Mucosa of stomach (tissue), 1 donor: ENCODE measurements around the gene CELF2.

ENCODE experiments used
- H3K27me3 ChIP-seq: one replicate; pipeline ENCODE4 v1.7.0; 2013; ENCODE audit warnings: mild to moderate bottlenecking, low read length; ENCODE audit not compliant: control insufficient read depth, insufficient read depth
- H3K36me3 ChIP-seq: one replicate; pipeline ENCODE4 v1.7.0; 2013; ENCODE audit warnings: low read length; ENCODE audit not compliant: control insufficient read depth, insufficient read depth
- H3K4me1 ChIP-seq: one replicate; pipeline ENCODE4 v1.7.0; 2013; ENCODE audit warnings: mild to moderate bottlenecking, low read length; ENCODE audit not compliant: control insufficient read depth, insufficient read depth
- H3K4me3 ChIP-seq: one replicate; pipeline ENCODE4 v1.7.0; 2013; ENCODE audit warnings: low read length
- H3K9ac ChIP-seq: one replicate; pipeline ENCODE4 v1.7.0; 2013; ENCODE audit warnings: mild to moderate bottlenecking, low read length, moderate library complexity
- H3K9me3 ChIP-seq: one replicate; pipeline ENCODE4 v1.7.0; 2013; ENCODE audit warnings: mild to moderate bottlenecking, low read length, moderate library complexity; ENCODE audit not compliant: control insufficient read depth
- donor health status: Pancreatic carcinoma.

Gene CELF2

GRCh38 chr10:11167233-11167966 is 149.7 kb downstream of the CELF2 start:
- Histone ChIP-seq H3K9ac (no peak overlapping the region), H3K4me1 (no peaks in the 10 kb centered on the region), H3K9me3 (no peaks in the 10 kb centered on the region), H3K27me3 (peaks cover 23% of the 10 kb centered on the region), H3K36me3 (no peaks in the 10 kb centered on the region), H3K4me3 (no peak overlapping the region)

GRCh38 chr10:11168423-11169090 is 150.9 kb downstream of the CELF2 start:
- H3K36me3 ChIP-seq: no peaks in the 10 kb centered on the region
- peaks cover 22% of the 10 kb centered on the region for H3K27me3 ChIP-seq
- H3K9ac ChIP-seq: no peak overlapping the region
- no peak overlapping the region for H3K4me3 ChIP-seq
- H3K9me3 ChIP-seq: no peaks in the 10 kb centered on the region
- no peaks in the 10 kb centered on the region for H3K4me1 ChIP-seq

- H3K27me3 ChIP-seq: peaks cover 14% of the 10 kb centered on the region
- H3K36me3 ChIP-seq: no peaks in the 10 kb centered on the region
- no peak overlapping the region for H3K4me3 ChIP-seq
- H3K9me3 ChIP-seq: no peaks in the 10 kb centered on the region
- no peaks in the 10 kb centered on the region for H3K4me1 ChIP-seq
- H3K9ac ChIP-seq: no peak overlapping the region
Measured at GRCh38 chr10:11169976-11170375, 152.3 kb downstream of the CELF2 start.

- Histone ChIP-seq H3K36me3 (no peaks in the 10 kb centered on the region), H3K4me3 (no peak overlapping the region), H3K9me3 (no peaks in the 10 kb centered on the region), H3K27me3 (peaks cover 11% of the 10 kb centered on the region), H3K4me1 (no peaks in the 10 kb centered on the region), H3K9ac (no peak overlapping the region)
Measured at GRCh38 chr10:11170574-11170973, 152.9 kb downstream of the CELF2 start.

GRCh38 chr10:11170993-11171851 is 153.6 kb downstream of the CELF2 start:
- no peaks in the 10 kb centered on the region for H3K4me1 ChIP-seq
- H3K9me3 ChIP-seq: no peaks in the 10 kb centered on the region
- no peak overlapping the region for H3K4me3 ChIP-seq
- no peak overlapping the region for H3K9ac ChIP-seq
- peaks cover 6% of the 10 kb centered on the region for H3K27me3 ChIP-seq
- H3K36me3 ChIP-seq: no peaks in the 10 kb centered on the region

- Histone ChIP-seq H3K9me3 (no peaks in the 10 kb centered on the region), H3K9ac (no peak overlapping the region), H3K4me3 (no peak overlapping the region), H3K27me3 (no peaks in the 10 kb centered on the region), H3K36me3 (no peaks in the 10 kb centered on the region), H3K4me1 (no peaks in the 10 kb centered on the region)
Measured at GRCh38 chr10:11173042-11173441, 155.4 kb downstream of the CELF2 start.

- no peaks in the 10 kb centered on the region for H3K4me1 ChIP-seq
- H3K4me3 ChIP-seq: no peak overlapping the region
- no peaks in the 10 kb centered on the region for H3K36me3 ChIP-seq
- no peaks in the 10 kb centered on the region for H3K9me3 ChIP-seq
- no peaks in the 10 kb centered on the region for H3K27me3 ChIP-seq
- H3K9ac ChIP-seq: no peak overlapping the region
Measured at GRCh38 chr10:11175823-11176243, 158.2 kb downstream of the CELF2 start.

- no peak overlapping the region for H3K9ac ChIP-seq
- no peaks in the 10 kb centered on the region for H3K9me3 ChIP-seq
- H3K36me3 ChIP-seq: no peaks in the 10 kb centered on the region
- H3K4me1 ChIP-seq: no peaks in the 10 kb centered on the region
- no peak overlapping the region for H3K4me3 ChIP-seq
- H3K27me3 ChIP-seq: no peaks in the 10 kb centered on the region
Measured at GRCh38 chr10:11176746-11177145, 159.1 kb downstream of the CELF2 start.

GRCh38 chr10:11177381-11177780 is 159.7 kb downstream of the CELF2 start:
- no peaks in the 10 kb centered on the region for H3K27me3 ChIP-seq
- no peak overlapping the region for H3K4me3 ChIP-seq
- H3K4me1 ChIP-seq: no peaks in the 10 kb centered on the region

GRCh38 chr10:11177926-11178471 is 160.3 kb downstream of the CELF2 start:
- no peaks in the 10 kb centered on the region for H3K36me3 ChIP-seq
- no peak overlapping the region for H3K9ac ChIP-seq
- H3K27me3 ChIP-seq: no peaks in the 10 kb centered on the region
- H3K9me3 ChIP-seq: no peaks in the 10 kb centered on the region
- no peak overlapping the region for H3K4me3 ChIP-seq
- no peaks in the 10 kb centered on the region for H3K4me1 ChIP-seq

More at GRCh38 chr10:11177381-11177780, 159.7 kb downstream of the CELF2 start:
- Histone ChIP-seq H3K9me3 (no peaks in the 10 kb centered on the region), H3K36me3 (no peaks in the 10 kb centered on the region), H3K9ac (no peak overlapping the region)

GRCh38 chr10:11178606-11179515 is 161.2 kb downstream of the CELF2 start:
- H3K36me3 ChIP-seq: no peaks in the 10 kb centered on the region
- no peaks in the 10 kb centered on the region for H3K4me1 ChIP-seq
- H3K4me3 ChIP-seq: no peak overlapping the region
- no peaks in the 10 kb centered on the region for H3K9me3 ChIP-seq
- no peak overlapping the region for H3K9ac ChIP-seq
- H3K27me3 ChIP-seq: no peaks in the 10 kb centered on the region
